Activated CD4-positive, alpha-beta T cell treated with anti-CD3 and anti-CD28 coated beads, Interleukin-2, Interleukin-4, amounts not matched to agents 100 ng/mL and 50 ng/mL, durations not matched to agents 16 hours and 8 hours (primary cell): Measurements from ENCODE around the gene MAFF.
"Not testable (repeated sequence)": the region's sequence is repeated elsewhere in the genome, so short reads cannot be mapped to it uniquely, and the experiment has no call there.

ENCODE experiments used
- DNase-seq: peaks from one replicate; pipeline ENCODE4 v3.0.0-alpha.2; 2020; ENCODE audit warnings: low spot score

MAFF gene

GRCh38 chr22:38201711-38202436 lies at the start of gene MAFF:
TSS of gene MAFF (plus strand) at chr22:38201994. CDS start at chr22:38213854, 11,860 bp downstream.
- peak; percentile 96 for DNase-seq

DNA sequence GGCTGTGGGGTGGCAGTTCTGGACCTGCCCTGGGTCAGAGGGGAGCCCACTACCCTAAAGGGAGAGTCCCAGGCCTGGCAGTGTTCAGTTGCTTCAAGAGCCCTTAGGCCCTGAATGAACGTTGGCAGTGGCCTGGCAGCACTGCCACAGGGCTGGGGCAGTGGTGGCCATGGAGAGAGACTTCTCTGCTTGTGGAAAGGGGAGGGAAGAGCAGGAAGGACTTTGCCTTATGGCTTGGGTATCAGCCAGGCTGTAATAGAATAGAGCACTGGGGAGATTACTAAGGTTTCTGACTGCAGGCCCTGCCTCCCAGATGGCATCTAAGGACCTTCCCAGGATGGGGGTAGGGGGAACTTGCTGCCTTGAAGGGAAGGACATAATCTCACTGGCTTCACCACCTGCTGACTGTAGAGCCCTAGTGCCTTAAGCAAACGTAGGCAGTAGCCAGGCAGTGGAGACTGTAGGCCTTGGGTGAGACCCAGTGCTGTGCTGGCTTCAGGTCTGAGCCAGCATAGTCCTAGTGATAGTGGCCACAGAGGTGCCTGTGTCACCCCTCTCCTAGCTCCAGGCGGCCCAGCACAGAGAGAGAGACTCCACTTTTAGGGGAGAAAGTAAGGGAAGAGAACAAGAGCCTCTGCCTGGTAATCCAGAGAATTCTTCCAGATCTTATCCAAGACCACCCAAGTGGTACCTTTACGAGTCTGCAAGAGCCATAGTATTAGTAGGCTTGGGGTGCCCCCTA lies 47.8 kb upstream of the MAFF start:
- no peak for DNase-seq

DNA sequence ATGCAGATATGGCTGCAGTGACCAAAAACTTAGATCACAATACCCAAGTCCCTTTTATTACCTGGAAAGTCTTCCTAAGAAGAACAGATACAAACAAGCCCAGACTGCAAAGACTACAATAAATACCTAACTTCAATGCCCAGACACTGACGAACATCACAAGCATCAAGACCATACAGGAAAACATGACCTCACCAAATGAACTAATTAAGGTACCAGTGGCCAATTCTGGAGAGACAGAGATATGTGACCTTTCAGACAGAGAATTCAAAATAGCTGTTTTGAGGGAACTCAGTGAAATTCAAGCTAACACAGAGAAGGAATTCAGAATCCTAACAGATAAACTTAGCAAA lies 47.3 kb upstream of the MAFF start:
- not testable (repeated sequence) for DNase-seq

- no peak for DNase-seq
Measured at GRCh38 chr22:38155703-38156102, 46.1 kb upstream of the MAFF start.

DNA sequence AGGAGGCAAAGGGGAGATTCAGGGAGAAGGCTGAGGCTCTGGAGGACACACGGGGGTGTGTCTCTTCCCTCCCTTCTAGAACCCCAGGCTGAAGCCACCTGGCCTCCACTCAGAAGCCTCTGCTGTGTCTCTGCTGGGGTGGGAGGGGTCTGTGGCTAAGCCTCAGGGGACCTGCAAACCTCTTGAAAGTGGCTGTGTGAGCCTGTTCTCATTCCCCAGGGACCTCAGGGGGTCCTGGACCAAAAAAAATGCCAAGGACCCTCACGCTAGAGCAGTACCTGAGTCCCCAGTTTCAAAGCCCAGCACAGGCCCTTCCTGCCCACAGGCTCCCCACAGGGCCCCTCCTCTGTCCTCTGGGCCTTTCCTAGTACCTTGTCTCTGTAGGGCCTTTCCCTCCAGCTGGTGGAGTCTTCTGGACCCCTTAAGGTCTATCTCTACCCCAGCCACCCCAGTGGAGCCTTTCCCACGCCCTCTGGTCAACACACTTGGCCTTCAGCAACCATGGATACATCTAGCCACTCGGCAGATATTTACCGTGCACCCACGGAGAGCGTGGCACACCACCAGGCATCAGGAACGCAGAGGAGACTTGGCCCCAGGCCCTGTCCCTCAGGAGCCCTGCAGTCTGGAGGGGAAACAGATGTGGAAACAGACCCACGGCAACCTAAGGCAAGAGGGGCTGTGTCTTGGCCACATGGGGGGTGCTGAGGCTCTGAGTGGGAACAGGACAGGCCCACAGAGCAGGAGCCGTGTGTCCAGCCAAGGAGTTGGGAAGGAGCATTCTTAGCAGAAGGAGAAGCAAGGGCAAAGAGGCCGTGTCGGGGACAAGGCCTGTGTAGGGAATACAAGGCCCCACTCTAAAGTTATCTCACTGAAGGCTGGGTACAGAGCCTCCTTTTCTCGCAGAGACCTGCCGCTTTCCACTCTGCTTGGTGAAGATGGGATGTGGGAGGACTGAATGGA lies 38.6 kb upstream of the MAFF start:
- no peak for DNase-seq

DNA sequence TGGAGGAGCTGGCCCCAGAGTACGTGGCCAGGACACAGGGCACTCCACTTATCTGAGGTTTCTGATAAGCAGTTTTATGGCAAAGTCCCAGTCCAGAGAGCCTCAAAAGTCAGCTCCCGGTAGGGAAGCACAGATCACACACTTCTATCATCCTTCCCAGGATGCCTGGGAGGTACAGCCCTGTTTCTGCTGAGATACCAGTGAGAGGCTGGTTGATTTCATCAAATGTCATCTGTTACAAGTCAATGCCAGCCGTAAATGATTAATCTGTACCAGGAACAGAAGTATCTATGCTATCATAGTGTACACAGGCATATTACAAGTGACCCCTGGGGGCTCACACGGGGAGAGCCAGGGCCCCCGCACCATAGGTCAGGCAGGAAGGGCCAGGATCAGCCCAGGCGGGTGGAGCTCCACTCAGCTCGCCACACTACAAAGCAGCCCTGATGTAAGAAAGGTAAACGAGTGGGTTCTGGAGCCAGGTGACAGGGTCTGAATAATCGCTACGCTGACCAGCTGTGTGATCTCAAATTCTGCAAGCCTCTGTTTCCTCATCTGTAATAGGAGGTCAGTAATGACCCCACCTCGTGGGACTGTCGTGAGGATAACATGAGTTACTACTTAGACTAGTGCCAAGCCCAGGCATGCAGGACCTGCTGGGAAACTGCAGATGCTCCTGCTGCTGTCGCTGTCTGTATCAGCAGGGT lies 37.8 kb upstream of the MAFF start:
- no peak for DNase-seq

DNA sequence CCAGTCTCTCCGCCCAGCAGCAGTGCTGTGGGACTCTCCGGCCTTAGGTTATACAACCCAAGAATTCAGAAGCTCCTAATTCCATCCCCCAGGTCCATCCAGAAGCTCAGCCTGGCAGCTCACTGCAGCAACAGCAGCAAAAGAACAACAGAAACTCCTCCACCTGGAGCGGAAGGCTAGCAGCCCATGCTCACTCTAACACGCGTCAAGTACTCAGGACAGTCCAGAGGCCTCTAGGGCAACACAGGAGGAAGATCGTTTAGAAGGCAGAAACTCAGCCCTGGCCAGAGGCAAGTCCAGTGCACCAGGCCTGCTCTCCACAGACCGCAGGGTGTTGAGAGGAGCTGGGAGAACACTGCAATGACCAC lies 37.3 kb upstream of the MAFF start:
- DNase-seq: no peak

- no peak for DNase-seq
Measured at GRCh38 chr22:38165922-38166593, 35.7 kb upstream of the MAFF start.

GRCh38 chr22:38167988-38168407 lies 33.8 kb upstream of the MAFF start:
- DNase-seq: no peak

- DNase-seq: no peak
Measured at GRCh38 chr22:38169116-38169515, 32.7 kb upstream of the MAFF start.

GRCh38 chr22:38170469-38170868 lies 31.3 kb upstream of the MAFF start:
- no peak for DNase-seq

DNA sequence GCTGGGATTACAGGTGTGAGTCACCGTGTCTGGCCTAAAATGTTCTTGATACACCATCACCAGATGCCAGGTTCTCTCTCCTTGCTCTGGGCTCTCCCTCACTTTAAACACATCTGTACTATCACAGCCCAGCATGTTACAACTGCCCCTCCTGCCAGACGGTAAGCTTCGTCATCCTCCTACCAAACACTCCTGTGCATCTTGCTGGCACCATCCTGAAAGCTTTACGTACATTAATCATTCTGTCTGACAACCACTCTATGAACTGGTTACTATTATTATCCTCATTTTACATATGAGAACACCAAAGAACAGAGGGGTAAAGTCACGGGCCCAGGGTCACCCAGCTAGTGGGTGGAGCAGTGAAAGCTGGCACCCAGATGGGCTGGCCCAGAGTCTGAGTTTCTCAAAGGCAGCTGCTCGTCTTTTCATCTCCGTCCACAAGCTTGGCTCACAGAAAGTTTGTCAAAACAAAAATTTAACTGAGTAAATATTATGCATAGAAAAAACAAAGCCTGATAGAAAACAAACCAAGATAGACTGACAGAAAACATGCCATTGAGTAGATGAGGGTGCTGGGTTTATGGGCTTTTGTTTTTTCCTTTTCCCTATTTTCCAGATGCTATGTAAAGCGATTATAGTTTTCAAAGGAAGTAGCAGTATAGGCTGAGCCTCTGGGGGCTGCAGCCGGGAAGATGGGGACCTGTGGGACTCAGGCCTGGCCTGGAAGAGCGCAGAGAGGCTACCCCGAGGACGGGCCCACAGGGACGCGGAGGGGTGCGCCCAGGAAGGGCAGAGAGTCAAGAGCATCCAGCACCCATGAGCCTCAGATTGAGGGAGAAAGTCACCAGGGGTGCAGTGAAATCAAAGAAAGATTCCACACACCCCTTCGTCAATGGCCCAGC lies 29.6 kb upstream of the MAFF start:
- DNase-seq: no peak

DNA sequence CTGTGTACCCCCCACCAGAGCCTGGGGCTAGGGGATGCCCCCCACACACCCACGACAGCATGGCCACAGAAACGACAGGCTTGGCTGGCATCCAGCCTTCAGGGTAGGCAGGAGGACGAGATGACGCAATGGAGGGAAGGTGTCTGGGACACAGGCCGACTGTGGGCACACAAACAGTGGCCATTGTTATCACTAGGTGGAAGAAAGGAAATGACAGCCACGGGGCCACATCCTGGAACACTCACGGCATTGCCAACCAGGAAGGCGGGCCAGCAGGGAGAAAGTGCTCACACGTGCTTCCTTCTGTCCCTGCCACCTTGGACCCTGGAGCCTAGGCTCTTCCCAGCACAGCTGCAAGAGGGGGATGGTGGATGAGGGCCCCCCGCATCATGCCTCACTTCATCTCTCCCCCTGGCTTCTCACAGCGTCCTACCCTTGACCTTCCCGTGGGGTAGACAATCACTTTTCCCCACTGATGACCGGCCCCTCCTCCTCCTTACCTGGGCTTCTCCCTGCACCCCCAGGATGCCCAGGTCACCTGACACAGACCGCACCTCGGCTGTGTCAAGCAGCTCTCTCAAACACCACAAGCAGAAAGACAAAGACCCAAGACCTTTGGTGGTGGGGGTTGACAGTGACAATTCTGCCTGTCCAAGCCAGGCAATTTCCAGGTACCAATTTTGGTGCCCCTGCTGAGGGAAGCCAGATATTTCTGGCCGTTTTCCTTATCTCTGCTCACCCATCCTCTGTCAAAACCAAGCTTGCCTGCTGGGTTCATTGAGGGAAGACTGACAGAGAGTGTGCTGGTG lies 28.8 kb upstream of the MAFF start:
- DNase-seq: no peak

DNA sequence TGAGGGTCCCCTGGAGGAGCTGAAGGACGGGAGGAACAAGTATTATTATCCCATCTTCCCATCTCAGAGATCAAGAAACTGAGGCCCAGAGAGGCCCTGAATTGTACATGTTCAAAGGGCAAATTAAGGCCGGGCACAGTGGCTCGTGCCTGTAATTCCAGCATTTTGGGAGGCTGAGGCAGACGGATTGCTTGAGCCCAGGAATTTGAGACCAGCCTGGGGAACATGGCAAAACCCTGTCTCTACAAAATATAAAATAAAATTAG lies 28.2 kb upstream of the MAFF start:
- no peak for DNase-seq

DNA sequence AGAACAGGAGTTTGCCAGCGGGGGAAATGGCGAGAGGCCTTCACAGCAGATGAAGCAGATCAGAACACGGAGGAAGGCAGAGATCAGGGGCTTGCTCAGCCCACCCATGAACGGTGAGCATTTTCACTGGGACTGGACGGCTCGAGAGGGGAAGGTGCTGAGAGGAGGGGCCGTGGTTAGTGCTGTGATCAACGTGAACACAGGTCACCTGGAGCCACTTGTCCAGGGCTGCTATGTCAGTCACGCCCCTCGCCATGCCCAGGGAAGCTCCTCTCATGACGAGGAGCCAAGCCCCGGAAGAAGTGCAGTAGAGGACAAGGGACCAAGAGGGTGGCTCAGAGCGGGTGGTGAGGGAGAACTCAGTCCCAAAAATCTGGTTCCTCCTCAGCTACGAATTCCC lies 27.2 kb upstream of the MAFF start:
- DNase-seq: no peak

DNA sequence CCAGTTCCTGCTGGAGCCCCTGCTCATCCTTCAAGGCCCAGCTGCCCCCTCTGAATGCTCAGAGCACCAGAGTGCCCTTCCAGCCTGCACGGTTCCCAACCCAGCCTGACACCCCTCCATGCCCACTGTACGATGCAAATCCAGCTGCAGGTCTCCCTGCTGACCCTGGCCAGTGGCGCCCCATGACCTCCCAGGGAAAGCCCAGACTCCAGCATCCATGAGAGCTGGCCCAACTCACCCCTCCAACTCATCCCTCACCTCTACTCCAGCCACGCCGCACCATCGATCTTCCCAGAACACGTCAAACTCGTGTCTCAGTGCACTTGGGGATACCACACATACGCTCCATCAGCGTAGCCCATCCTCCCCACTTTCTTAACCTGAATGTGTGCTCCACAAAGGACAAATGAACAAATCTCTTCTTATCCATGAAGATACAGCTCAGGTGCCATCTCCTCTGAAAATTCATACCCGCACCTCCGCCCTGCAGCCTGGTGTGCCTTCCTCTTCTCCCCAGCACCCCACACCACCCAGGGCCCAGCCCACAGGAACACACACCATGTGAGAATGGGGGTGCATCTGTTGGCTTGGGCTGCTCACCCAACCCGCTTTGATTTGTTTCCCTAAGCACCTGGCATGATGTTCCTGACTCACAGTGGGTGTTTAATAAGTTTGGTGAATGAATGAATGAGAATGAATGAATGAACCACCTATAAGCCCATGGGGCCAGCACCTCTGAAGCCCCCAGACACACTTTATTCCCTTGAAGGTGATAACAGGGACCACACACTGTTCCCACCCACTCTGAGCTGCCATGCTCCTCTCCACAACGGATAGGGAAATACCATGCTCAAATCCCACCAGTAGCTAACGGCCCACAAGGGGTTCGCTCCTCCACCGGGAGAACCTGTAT lies 26.3 kb upstream of the MAFF start:
- no peak for DNase-seq

DNA sequence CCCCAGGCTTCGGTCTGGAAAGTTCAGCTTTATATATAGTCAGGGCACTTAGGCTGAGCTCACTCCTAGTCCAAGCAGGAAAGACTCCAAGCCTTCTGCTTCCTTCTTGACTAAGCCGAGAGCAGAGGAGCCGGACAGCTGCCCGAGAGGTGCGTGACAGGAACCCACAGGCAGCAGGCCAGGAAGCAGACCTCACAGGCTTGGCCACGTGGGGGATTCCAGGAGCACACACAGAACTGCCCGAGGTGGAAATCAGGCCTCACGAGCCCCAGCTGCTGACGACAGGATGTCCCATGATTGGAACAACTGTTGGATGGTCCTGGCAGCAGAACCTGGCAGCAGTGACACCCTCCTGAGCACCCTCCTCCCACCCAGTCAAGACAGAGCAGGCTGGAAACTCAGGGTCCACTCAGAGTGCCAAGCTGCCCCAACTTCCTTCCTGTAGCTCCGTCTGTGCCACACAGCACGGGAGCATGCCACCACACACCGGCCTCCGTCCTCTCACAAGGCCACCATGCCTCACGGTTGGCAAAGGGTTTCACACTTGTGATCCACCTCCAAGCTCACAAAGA lies 25.5 kb upstream of the MAFF start:
- no peak for DNase-seq

- DNase-seq: no peak
Measured at GRCh38 chr22:38177044-38177443, 24.8 kb upstream of the MAFF start.
